Spleen (tissue), 11 donors: ENCODE results near the gene UBTF. TPM values are rescaled to one million over a fixed set of nuclear protein-coding genes. Genes with fewer than 3 reads are reported as not detected.

ENCODE experiments used
- DNase-seq: peaks from one replicate; pipeline ENCODE4 v3.0.0-alpha.2; 2020
- H3K27ac ChIP-seq, 8 donors: fragments of 200-600 bp; sonication (generic) in 7 of 8; 1 replicate in 4 of 8; 2 replicates in 4 of 8; pipeline versions ENCODE4 v1.5.0 to v1.8.0; 2016 to 2021; ENCODE audit warnings: inconsistent platforms in 4 of 8, mild to moderate bottlenecking in 4 of 8, moderate library complexity in 1 of 8
- H3K27me3 ChIP-seq, 7 donors: fragments of 200-600 bp; sonication (generic) in 6 of 7; replicated peaks in 1 of 7; 1 replicate in 4 of 7; 2 replicates in 3 of 7; pipeline versions ENCODE4 v1.5.0 to v1.8.0; 2016 to 2021; ENCODE audit warnings: inconsistent platforms in 3 of 7, mild to moderate bottlenecking in 1 of 7
- H3K36me3 ChIP-seq, 6 donors: fragments of 200-600 bp; sonication (generic) in 5 of 6; 1 replicate in 4 of 6; 2 replicates in 2 of 6; pipeline versions ENCODE4 v1.5.0 to v1.8.0; 2016 to 2021; ENCODE audit warnings: inconsistent platforms in 2 of 6
- H3K4me1 ChIP-seq, 6 donors: fragments of 200-600 bp; sonication (generic) in 5 of 6; 1 replicate in 3 of 6; 2 replicates in 3 of 6; pipeline versions ENCODE4 v1.5.0 to v1.8.0; 2016 to 2021; ENCODE audit warnings: inconsistent platforms in 3 of 6
- H3K4me3 ChIP-seq, 8 donors: fragments of 200-600 bp; sonication (generic) in 7 of 8; 1 replicate in 4 of 8; 2 replicates in 4 of 8; pipeline versions ENCODE4 v1.5.0 to v1.8.0; 2016 to 2021; ENCODE audit warnings: inconsistent platforms in 4 of 8, mild to moderate bottlenecking in 4 of 8, moderate library complexity in 2 of 8
- H3K9me3 ChIP-seq, 8 donors: fragments of 200-600 bp; sonication (generic) in 7 of 8; 1 replicate in 4 of 8; 2 replicates in 4 of 8; pipeline versions ENCODE4 v1.5.0 to v1.8.0; 2016 to 2021; ENCODE audit warnings: inconsistent platforms in 4 of 8
- POLR2A ChIP-seq, 3 donors: fragments of 450-650 bp; IDR thresholded peaks; one replicate each; pipeline ENCODE4 v1.5.1; 2017; ENCODE audit warnings: antibody characterized with exemption in 3 of 3, mild to moderate bottlenecking in 1 of 3
- POLR2AphosphoS5 ChIP-seq, 3 donors: sonication (generic); formaldehyde crosslinking; IDR thresholded peaks; one replicate each; pipeline ENCODE4 v1.5.1; 2017; ENCODE audit warnings: antibody characterized with exemption in 3 of 3
- WGBS, 5 donors: extraction: QIAGEN DNeasy Blood & Tissue Kit in 3 of 5; methylation state at CpG; one replicate each; pipeline versions ENCODE4 v1.1.5 to v1.1.7; 2013 to 2018; 5-methylcytosine and 5-hydroxymethylcytosine counted together
- intact Hi-C: fragments of 100-400 bp; cut with DNase I; formaldehyde crosslinking; loops from one replicate; pipeline ENCODE4 v1.15.0; 2023; ENCODE audit warnings: low total_unique reads
- microRNA-seq, 3 donors: library from miRNA; unstranded; fragments of <30 nt; microRNA quantifications; one replicate each; pipeline versions ENCODE4 to v1.1.0, GENCODE V29; 2019 to 2020
- polyA plus RNA-seq, 3 donors: library from polyadenylated mRNA; stranded (reverse); fragments of 200-250 nt; gene quantifications; one replicate each; pipeline ENCODE4 v1.2.1, GENCODE V29; 2013
- small RNA-seq, 4 donors: library from RNA; depleted of rRNA; stranded (forward); fragments of <200 nt; gene quantifications; one replicate each; pipeline ENCODE3, GENCODE V24; 2016
- total RNA-seq, 7 donors: library from RNA; depleted of rRNA in 3 of 7; stranded (reverse); fragments of >200 nt in 3 of 7; fragmentation: NEBNext Ultra II Directional in 4 of 7; extraction: Animal tissue kit (Norgen Biotek cat#: 25700) in 4 of 7; gene quantifications; one replicate each; pipeline versions ENCODE4 v1.1.0 to v1.2.1, GENCODE V29; 2016 to 2021
- TF ChIP-seq, protein P1 (sequence below), 11 experiments: fragments of 200-600 bp in 7 of 11; fragments of 450-650 bp in 4 of 11; sonication (generic) in 4 of 11; IDR thresholded peaks in 8 of 11; conservative IDR thresholded peaks in 3 of 11; 1 replicate in 7 of 11; 2 replicates in 4 of 11; pipeline versions ENCODE4 v1.4.0 to v1.8.0; 2016 to 2021; ENCODE audit warnings: antibody characterized with exemption in 11 of 11, inconsistent platforms in 4 of 11, mild to moderate bottlenecking in 1 of 11
- donor health status: healthy with polysubstance abuse.
- donor health status: DM: no; HTN: no; CAD: no; lungs with moderate emphysema.
- donor health status: DM: no; HTN: no; CAD: no.
- donor health status: Bipolar disorder and iron deficiency.
- donor health status: healthy.
- donor health status: DM: no; HTN: no; CAD: no.
- donor health status: DM: yes; HTN: yes; CAD: no.

The UBTF gene
- total and polyA plus RNA-seq, 10 donors: 43.2 to 113 (median 89.2) TPM

- DNase-seq: no peak
- peaks cover 0 to 61% (median 0%) of the 10 kb centered on the region in 6 donors for H3K36me3 ChIP-seq
- TF ChIP-seq POLR2A (IDR thresholded peaks at IDR 0.05): no peak
- no peak for TF ChIP-seq POLR2AphosphoS5 (IDR thresholded peaks at IDR 0.05)
- TF ChIP-seq, protein P1, sequence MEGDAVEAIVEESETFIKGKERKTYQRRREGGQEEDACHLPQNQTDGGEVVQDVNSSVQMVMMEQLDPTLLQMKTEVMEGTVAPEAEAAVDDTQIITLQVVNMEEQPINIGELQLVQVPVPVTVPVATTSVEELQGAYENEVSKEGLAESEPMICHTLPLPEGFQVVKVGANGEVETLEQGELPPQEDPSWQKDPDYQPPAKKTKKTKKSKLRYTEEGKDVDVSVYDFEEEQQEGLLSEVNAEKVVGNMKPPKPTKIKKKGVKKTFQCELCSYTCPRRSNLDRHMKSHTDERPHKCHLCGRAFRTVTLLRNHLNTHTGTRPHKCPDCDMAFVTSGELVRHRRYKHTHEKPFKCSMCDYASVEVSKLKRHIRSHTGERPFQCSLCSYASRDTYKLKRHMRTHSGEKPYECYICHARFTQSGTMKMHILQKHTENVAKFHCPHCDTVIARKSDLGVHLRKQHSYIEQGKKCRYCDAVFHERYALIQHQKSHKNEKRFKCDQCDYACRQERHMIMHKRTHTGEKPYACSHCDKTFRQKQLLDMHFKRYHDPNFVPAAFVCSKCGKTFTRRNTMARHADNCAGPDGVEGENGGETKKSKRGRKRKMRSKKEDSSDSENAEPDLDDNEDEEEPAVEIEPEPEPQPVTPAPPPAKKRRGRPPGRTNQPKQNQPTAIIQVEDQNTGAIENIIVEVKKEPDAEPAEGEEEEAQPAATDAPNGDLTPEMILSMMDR (IDR thresholded peaks at IDR 0.05 in 8 of 11, conservative IDR thresholded peaks at IDR 0.05 in 3 of 11): no peak
- intact Hi-C loops: loop anchor here (10.0 kb wide), 1 partner anchor 215 kb away; the partner anchor contains the start of gene PPY
- no peaks in the 10 kb centered on the region for H3K4me1 ChIP-seq
- WGBS, 5 donors: 77 to 90% (median 86%) methylated on average over 15 of the region's 15 CpGs
- no peaks in the 10 kb centered on the region for H3K9me3 ChIP-seq
- no peaks in the 10 kb centered on the region for H3K27me3 ChIP-seq
- no peak overlapping the region for H3K27ac ChIP-seq
- H3K4me3 ChIP-seq: no peak overlapping the region
These were observed 59.8 kb downstream of the UBTF start for GRCh38 chr17:44159519-44160210.

- no peak for DNase-seq
These were observed 64.0 kb downstream of the UBTF start for GRCh38 chr17:44155488-44155887.

More at GRCh38 chr17:44155488-44155887, 64.0 kb downstream of the UBTF start:
- H3K27me3 ChIP-seq: no peaks in the 10 kb centered on the region
- H3K36me3 ChIP-seq: peaks cover 0 to 73% (median 0%) of the 10 kb centered on the region in 6 donors
- H3K9me3 ChIP-seq: no peaks in the 10 kb centered on the region
- no peaks in the 10 kb centered on the region for H3K4me1 ChIP-seq
- no peak overlapping the region for H3K4me3 ChIP-seq
- TF ChIP-seq POLR2A (IDR thresholded peaks at IDR 0.05) (no peak), POLR2AphosphoS5 (IDR thresholded peaks at IDR 0.05) (no peak)
- TF ChIP-seq, protein P1 (IDR thresholded peaks at IDR 0.05 in 8 of 11, conservative IDR thresholded peaks at IDR 0.05 in 3 of 11): no peak
- H3K27ac ChIP-seq: no peak overlapping the region
- intact Hi-C loops: no loop called here
- 91 to 98% (median 93%) methylated on average over 2 of the region's 2 CpGs for WGBS, 5 donors

Small RNA genes within 50 kb of the gene (microRNA-seq; reads per million reads assigned to microRNA genes)
- 0 to 0.72 (median 0.35) reads per million in 3 donors for gene MIR6782

Small RNA genes within 50 kb of the gene (small RNA-seq; reads per million reads assigned to genes)
- 0 reads per million in 4 donors for gene MIR6782

Other genes starting within 250 kb of the UBTF start
- gene NAGS, start 215.1 kb downstream of the UBTF start, total RNA-seq: 1 to 10 TPM in 4 of 7 donors, under 1 TPM in 3; 0.65 to 1.8 (median 1.0) TPM
- under 1 TPM; 0.39 to 0.90 (median 0.82) TPM for gene NAGS, start 215.1 kb downstream of the UBTF start, polyA plus RNA-seq
- 10 to 100 TPM; 15.9 to 30.6 (median 20.3) TPM for gene TMEM101, start 204.7 kb downstream of the UBTF start, total RNA-seq
- 10 to 100 TPM; 16.5 to 23.1 (median 22.3) TPM for gene TMEM101, start 204.7 kb downstream of the UBTF start, polyA plus RNA-seq
- gene LSM12, start 153.0 kb downstream of the UBTF start, total RNA-seq: 10 to 100 TPM; 21.6 to 43.1 (median 39.4) TPM
- gene LSM12, start 153.0 kb downstream of the UBTF start, polyA plus RNA-seq: 10 to 100 TPM; 18.9 to 30.4 (median 22.4) TPM
- gene G6PC3, start 148.9 kb downstream of the UBTF start, total RNA-seq: 10 to 100 TPM; 24.9 to 49.2 (median 39.2) TPM
- 10 to 100 TPM; 28.9 to 36.8 (median 35.9) TPM for gene G6PC3, start 148.9 kb downstream of the UBTF start, polyA plus RNA-seq
- gene HDAC5, start 96.0 kb downstream of the UBTF start, total RNA-seq: 10 to 100 TPM; 42.3 to 72.9 (median 59.4) TPM
- gene HDAC5, start 96.0 kb downstream of the UBTF start, polyA plus RNA-seq: 10 to 100 TPM; 18.5 to 39.9 (median 22.4) TPM
- gene HROB, start 77.7 kb downstream of the UBTF start, total RNA-seq: 1 to 10 TPM; 1.3 to 4.1 (median 1.8) TPM
- gene HROB, start 77.7 kb downstream of the UBTF start, polyA plus RNA-seq: 1 to 10 TPM in 2 of 3 donors, under 1 TPM in 1; 0.83 to 1.0 (median 1.0) TPM
- under 1 TPM in 1 of 7 donors, not detected in 6; 0.57 TPM for gene ASB16, start 49.0 kb downstream of the UBTF start, total RNA-seq
- under 1 TPM in 2 of 3 donors, not detected in 1; 0.09 to 0.16 TPM for gene ASB16, start 49.0 kb downstream of the UBTF start, polyA plus RNA-seq
- gene TMUB2, start 32.7 kb downstream of the UBTF start, total RNA-seq: 10 to 100 TPM; 41.9 to 59.0 (median 43.8) TPM
- 10 to 100 TPM; 26.8 to 49.4 (median 43.1) TPM for gene TMUB2, start 32.7 kb downstream of the UBTF start, polyA plus RNA-seq
- gene ATXN7L3, start 19.8 kb downstream of the UBTF start, total RNA-seq: 10 to 100 TPM; 51.3 to 96.2 (median 68.4) TPM
- gene ATXN7L3, start 19.8 kb downstream of the UBTF start, polyA plus RNA-seq: 10 to 100 TPM; 25.2 to 55.5 (median 27.2) TPM
- gene SLC4A1, start 48.5 kb upstream of the UBTF start, total RNA-seq: 100 to 1,000 TPM in 1 of 7 donors, 10 to 100 TPM in 4, 1 to 10 TPM in 2; 2.2 to 315 (median 10.5) TPM
- 10 to 100 TPM in 1 of 3 donors, under 1 TPM in 2; 0.04 to 14.7 (median 0.30) TPM for gene SLC4A1, start 48.5 kb upstream of the UBTF start, polyA plus RNA-seq
- 10 to 100 TPM in 1 of 7 donors, 1 to 10 TPM in 5, under 1 TPM in 1; 0.95 to 12.5 (median 2.0) TPM for gene RUNDC3A, start 88.9 kb upstream of the UBTF start, total RNA-seq
- 10 to 100 TPM in 1 of 3 donors, 1 to 10 TPM in 1, under 1 TPM in 1; 0.48 to 14.6 (median 1.2) TPM for gene RUNDC3A, start 88.9 kb upstream of the UBTF start, polyA plus RNA-seq
- 100 to 1,000 TPM in 4 of 7 donors, 10 to 100 TPM in 3; 76.1 to 214 (median 104) TPM for gene SLC25A39, start 105.1 kb upstream of the UBTF start, total RNA-seq
- gene SLC25A39, start 105.1 kb upstream of the UBTF start, polyA plus RNA-seq: 100 to 1,000 TPM; 101 to 204 (median 132) TPM
- gene GRN, start 125.6 kb upstream of the UBTF start, total RNA-seq: 100 to 1,000 TPM; 503 to 896 (median 579) TPM
- gene GRN, start 125.6 kb upstream of the UBTF start, polyA plus RNA-seq: 100 to 1,000 TPM; 135 to 237 (median 166) TPM
- gene FAM171A2, start 144.2 kb upstream of the UBTF start, total RNA-seq: 1 to 10 TPM in 2 of 7 donors, under 1 TPM in 5; 0.60 to 2.5 (median 0.69) TPM
- under 1 TPM; 0.11 to 0.42 (median 0.33) TPM for gene FAM171A2, start 144.2 kb upstream of the UBTF start, polyA plus RNA-seq
- gene ITGA2B, start 170.0 kb upstream of the UBTF start, total RNA-seq: 10 to 100 TPM; 11.3 to 36.7 (median 23.7) TPM
- 1 to 10 TPM in 2 of 3 donors, under 1 TPM in 1; 0.93 to 2.3 (median 1.7) TPM for gene ITGA2B, start 170.0 kb upstream of the UBTF start, polyA plus RNA-seq